Aorta (tissue), 5 donors: ENCODE results near the gene LDLRAD2. TPM values are rescaled to one million over a fixed set of nuclear protein-coding genes. Genes with fewer than 3 reads are reported as not detected.
A peak's percentile ranks its signal among the peaks of the same experiment; 100 is the strongest.
"Not testable (repeated sequence)": the region's sequence is repeated elsewhere in the genome, so short reads cannot be mapped to it uniquely, and the experiment has no call there.

Source experiments
- ATAC-seq: fragments of 200-7000 bp; cut with Tn5 transposase; one replicate; pipeline ENCODE4 v1.9.1; 2022; ENCODE audit warnings: moderate library complexity; ENCODE audit not compliant: low FRiP score
- DNase-seq, 2 donors: peaks; one replicate each; pipeline ENCODE4 v3.0.0-alpha.2; 2020
- H3K27ac ChIP-seq, 2 donors: one replicate each; pipeline ENCODE4 v1.5.1; 2013; ENCODE audit warnings: low read length in 2 of 2, mild to moderate bottlenecking in 2 of 2, moderate library complexity in 2 of 2, control low read depth in 1 of 2, inconsistent platforms in 1 of 2, low read depth in 1 of 2
- H3K27me3 ChIP-seq, 2 donors: one replicate each; pipeline ENCODE4 v1.6.1; 2013; ENCODE audit warnings: control low read depth in 1 of 2, low read length in 1 of 2, mild to moderate bottlenecking in 1 of 2, moderate library complexity in 1 of 2; ENCODE audit not compliant: insufficient read depth in 2 of 2, control insufficient read depth in 1 of 2
- H3K36me3 ChIP-seq, 2 donors: one replicate each; pipeline ENCODE4 v1.6.1; 2013; ENCODE audit warnings: control low read depth in 1 of 2, low read length in 1 of 2, mild to moderate bottlenecking in 1 of 2; ENCODE audit not compliant: insufficient read depth in 2 of 2, control insufficient read depth in 1 of 2
- H3K4me1 ChIP-seq, 2 donors: one replicate each; pipeline ENCODE4 v1.6.1; 2013; ENCODE audit warnings: low read length in 2 of 2, control low read depth in 1 of 2, mild to moderate bottlenecking in 1 of 2, moderate library complexity in 1 of 2; ENCODE audit not compliant: insufficient read depth in 2 of 2, control insufficient read depth in 1 of 2
- H3K4me3 ChIP-seq, 2 donors: one replicate each; pipeline ENCODE4 v1.5.1; 2013; ENCODE audit warnings: low read length in 2 of 2, control low read depth in 1 of 2, mild to moderate bottlenecking in 1 of 2
- H3K9me3 ChIP-seq: one replicate; pipeline ENCODE4 v1.6.1; 2013; ENCODE audit warnings: mild to moderate bottlenecking, low read length; ENCODE audit not compliant: control insufficient read depth
- WGBS, 2 donors: extraction: QIAGEN DNeasy Blood & Tissue Kit; methylation state at CpG; one replicate each; pipeline ENCODE4 v1.1.7; 2013; 5-methylcytosine and 5-hydroxymethylcytosine counted together
- intact Hi-C, 2 donors: fragments of 100-400 bp; cut with DNase I; formaldehyde crosslinking; loops; one replicate each; pipeline versions ENCODE4 v1.14.2 to v1.15.0; 2022
- long read RNA-seq, 2 donors: library from polyadenylated mRNA; unstranded; transcript quantifications; one replicate each; pipeline ENCODE4 v2.0.0, GENCODE V29; 2020 to 2021
- polyA plus RNA-seq, 2 donors: library from polyadenylated mRNA; stranded (reverse); fragments of 200-250 nt; gene quantifications; one replicate each; pipeline ENCODE4 v1.2.3, GENCODE V29; 2013
- total RNA-seq, 2 donors: library from RNA; stranded (reverse); fragmentation: NEBNext Ultra II Directional; extraction: Animal tissue kit (Norgen Biotek cat#: 25700); gene quantifications; one replicate each; pipeline ENCODE4 v1.2.1, GENCODE V29; 2021
- donor health status: healthy with polysubstance abuse.
- donor health status: Bipolar disorder and iron deficiency.
- donor health status: DM: no; HTN: no; CAD: no.
- donor health status: DM: no; HTN: no; CAD: no.
- donor health status: DM: yes; HTN: yes; CAD: no.

Gene LDLRAD2, protein sequence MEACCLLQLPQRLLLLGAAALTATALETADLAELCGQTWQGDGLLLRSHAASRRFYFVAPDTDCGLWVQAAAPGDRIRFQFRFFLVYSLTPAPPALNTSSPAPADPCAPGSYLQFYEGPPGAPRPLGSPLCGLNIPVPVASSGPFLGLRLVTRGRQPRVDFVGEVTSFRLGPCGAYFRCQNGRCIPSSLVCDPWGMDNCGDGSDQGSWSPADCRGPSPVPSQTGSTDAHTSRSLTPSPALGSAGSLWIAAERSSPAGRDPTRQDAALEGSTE
- total RNA-seq (under 1 TPM; 0.15 to 0.42 TPM), polyA plus RNA-seq (1 to 10 TPM; 1.8 to 9.0 TPM)
- long read RNA-seq, donor 1, partial matches to known transcripts, result 0 of 4 reads
- long read RNA-seq, donor 1, other reads (novel, unspliced or antisense), result 4 of 4 reads
- long read RNA-seq, donor 2, partial matches to known transcripts, result 0 of 9 reads
- long read RNA-seq, donor 2, other reads (novel, unspliced or antisense), result 9 of 9 reads

DNA sequence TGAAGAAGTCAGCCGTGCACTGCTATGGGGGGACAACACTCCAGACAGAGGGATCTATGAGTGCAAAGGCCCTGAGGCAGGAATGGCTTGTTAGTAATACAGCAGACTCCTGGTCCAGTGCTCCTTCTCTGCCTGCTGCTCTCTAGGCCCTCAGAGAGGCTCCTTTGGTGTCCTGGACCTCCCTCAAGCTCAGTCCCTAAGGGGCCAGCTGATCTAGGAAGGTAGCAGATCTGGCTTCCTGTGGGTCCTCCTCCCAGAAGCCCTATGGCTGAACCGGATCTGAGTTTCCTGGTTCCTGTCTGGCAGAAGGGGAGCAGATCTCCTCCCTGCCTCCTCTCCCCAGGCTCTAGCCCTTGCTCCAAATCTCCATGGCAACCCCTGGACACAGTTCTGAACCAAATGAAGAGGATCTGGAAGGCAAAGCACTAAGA is at the start of gene LDLRAD2:
LDLRAD2 (plus strand) TSS at position 391 of the 431 bp plus-strand sequence. CDS start 187 bp downstream, outside the sequence.
- 64 to 68% methylated on average over 2 of the region's 2 CpGs for WGBS, 2 donors
- no peak for ATAC-seq
- H3K4me3 ChIP-seq, result no peak within 1 kb of the TSS
- H3K4me1 ChIP-seq, result no peaks in the 10 kb centered on the region
- DNase-seq, result no peak
- H3K9me3 ChIP-seq, result no peaks in the 10 kb centered on the region
- intact Hi-C loops, result no loop called here
- H3K27me3 ChIP-seq, result no peaks in the 10 kb centered on the region
- H3K27ac ChIP-seq, result no peak within 1 kb of the TSS
- no peaks in the 10 kb centered on the region for H3K36me3 ChIP-seq

DNA sequence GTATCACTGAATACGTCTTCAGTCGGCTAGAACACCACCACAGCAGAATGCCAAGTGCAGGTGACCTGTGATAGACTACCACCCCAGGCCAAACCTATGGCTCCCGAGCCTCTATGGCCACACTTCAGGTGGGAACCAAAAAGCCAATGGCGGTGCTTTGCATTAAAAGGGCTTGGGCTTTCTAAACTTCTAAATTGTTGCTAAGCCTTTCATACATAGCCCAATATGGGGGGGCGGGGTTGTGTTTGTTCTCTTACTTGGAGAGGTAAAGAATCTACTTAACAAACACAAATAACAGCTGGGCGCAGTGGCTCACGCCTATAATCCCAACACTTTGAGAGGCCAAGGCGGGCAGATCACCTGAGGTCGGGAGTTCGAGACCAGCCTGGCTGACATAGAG is 48.8 kb upstream of the LDLRAD2 start:
- peaks cover 0 to 3% of the 10 kb centered on the region in 2 donors for H3K4me1 ChIP-seq
- no peak overlapping the region for H3K4me3 ChIP-seq
- DNase-seq (no peak), ATAC-seq (no peak)
- no peak overlapping the region for H3K27ac ChIP-seq
- intact Hi-C loops, result no loop called here
- H3K9me3 ChIP-seq, result no peaks in the 10 kb centered on the region
- H3K36me3 ChIP-seq, result no peaks in the 10 kb centered on the region
- 93 to 95% methylated on average over 10 of the region's 10 CpGs for WGBS, 2 donors
- H3K27me3 ChIP-seq, result no peaks in the 10 kb centered on the region

DNA sequence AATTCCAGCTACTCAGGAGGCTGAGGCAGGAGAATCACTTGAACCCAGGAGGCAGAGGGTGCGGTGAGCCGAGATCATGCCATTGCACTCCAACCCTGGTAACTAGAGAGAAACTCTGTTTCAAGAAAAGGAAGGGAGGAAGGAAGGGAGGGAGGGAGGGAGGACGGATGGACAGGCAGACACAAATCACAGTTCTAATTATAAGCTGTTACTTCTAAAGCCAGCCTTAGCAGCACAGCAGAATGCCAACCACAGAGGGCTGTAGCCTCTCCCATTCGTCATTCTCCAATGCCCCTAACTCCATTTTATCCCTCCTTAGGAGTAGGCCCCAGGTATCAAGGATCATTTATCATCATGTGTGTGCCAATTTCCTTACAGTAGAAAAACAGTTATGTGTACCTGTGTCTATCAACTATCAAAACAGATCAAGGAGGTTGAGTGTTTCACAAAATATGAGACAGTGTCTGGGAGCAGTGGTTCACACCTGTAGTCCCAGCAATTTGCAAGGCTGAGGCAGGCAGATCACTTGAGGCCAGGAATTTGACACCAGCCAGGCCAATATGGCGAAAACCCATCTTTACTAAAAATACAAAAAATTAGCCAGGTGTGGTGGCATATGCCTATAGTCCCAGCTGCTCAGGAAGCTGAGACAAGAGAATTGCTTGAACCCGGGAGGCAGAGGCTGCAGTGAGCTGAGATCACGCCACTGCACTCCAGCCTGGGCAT is 48.2 kb upstream of the LDLRAD2 start:
- Histone ChIP-seq H3K36me3 (no peaks in the 10 kb centered on the region), H3K27me3 (no peaks in the 10 kb centered on the region), H3K4me1 (peaks cover 0 to 3% of the 10 kb centered on the region in 2 donors), H3K9me3 (no peaks in the 10 kb centered on the region), H3K4me3 (no peak overlapping the region), H3K27ac (peak overlapping the region in 1 of 2 donors; percentile 64)
- WGBS, 2 donors, result 64% methylated on average over 7 of the region's 7 CpGs
- intact Hi-C loops, result no loop called here
- DNase-seq, result no peak
- ATAC-seq, result no peak

DNA sequence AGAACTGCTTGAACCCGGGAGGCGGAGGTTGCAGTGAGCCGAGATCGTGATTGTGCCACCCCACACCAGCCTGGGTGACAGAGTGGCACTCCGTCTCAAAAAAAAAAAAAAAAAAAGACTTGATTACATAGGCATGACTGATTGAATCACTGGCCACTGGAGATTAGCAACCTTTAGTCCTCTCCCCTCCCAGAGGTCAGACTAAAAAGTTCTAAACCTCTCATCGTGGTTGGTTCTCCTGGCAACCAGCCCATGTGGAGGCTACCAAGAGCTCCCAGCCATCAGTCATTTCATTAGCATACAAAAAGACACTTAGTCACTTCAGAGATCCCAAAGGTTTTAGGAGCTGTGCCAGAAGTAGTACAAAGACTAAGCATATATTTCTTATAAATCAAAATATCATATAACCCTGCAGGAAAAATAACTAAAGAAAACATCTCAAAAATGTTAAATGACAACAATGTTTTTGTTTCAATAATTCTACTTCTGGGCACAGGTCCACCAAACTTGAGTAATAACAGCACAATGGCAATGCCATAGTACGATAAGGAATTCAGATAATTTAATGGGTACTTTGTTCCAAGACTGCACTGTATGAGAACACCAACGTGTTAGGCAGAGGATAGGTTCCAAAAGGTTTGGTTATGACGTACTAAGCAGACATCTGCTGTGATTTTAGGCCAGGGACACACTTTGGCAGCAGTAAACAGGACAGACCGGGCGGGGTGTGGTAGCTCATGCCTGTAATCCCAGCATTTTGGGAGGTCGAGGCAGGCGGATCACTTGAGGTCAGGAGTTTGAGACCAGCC is 47.2 kb upstream of the LDLRAD2 start:
- intact Hi-C loops, result no loop called here
- WGBS, 2 donors, result 6 to 13% methylated on average over 13 of the region's 13 CpGs
- ATAC-seq, result peak; percentile 76
- Histone ChIP-seq H3K4me3 (no peak overlapping the region), H3K27me3 (no peaks in the 10 kb centered on the region), H3K9me3 (no peaks in the 10 kb centered on the region), H3K27ac (peak overlapping the region in 1 of 2 donors; percentile 64), H3K36me3 (no peaks in the 10 kb centered on the region), H3K4me1 (no peaks in the 10 kb centered on the region)
- DNase-seq, result peak; percentile 82 to 85

DNA sequence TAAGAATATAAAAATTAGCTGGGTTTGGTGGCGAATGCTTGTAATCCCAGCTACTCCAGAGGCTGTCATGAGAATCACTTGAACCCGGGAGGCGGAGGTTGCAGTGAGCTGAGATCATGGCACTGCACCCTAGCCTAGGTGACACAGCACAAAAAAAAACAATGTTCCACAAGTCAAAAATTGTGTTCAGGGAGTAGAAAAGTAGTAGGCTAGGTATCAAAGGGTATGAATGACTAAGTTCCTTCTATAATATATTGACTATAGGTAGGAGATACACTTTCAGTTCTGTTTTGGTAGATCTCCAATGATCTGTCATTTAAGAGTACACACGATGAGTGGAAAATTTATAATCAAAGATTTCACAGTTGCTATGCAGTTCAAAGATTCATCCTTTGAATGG is 45.9 kb upstream of the LDLRAD2 start:
- intact Hi-C loops, result no loop called here
- DNase-seq, result no peak
- ATAC-seq, result no peak
- Histone ChIP-seq H3K4me3 (no peak overlapping the region), H3K27ac (no peak overlapping the region), H3K9me3 (no peaks in the 10 kb centered on the region), H3K36me3 (no peaks in the 10 kb centered on the region), H3K27me3 (no peaks in the 10 kb centered on the region), H3K4me1 (no peaks in the 10 kb centered on the region)
- 83 to 92% methylated on average over 4 of the region's 4 CpGs for WGBS, 2 donors

DNA sequence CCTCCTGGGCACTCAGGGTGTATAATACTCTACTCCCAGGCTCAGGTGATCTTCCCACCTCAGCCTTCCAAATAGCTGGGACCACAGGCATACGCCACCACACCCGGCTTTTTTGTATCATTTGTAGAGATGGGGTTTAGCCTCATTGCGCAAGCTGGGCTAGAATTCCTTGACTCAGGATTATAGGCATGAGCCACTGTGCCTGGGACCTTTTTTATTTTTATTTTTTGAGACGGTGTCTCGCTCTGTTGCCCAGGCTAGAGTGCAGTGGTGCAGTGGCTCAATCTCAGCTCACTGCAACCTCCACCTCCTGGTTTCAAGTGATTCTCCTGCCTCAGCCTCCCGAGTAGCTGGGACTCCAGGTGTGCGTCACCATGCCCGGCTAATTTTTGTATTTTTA is 45.0 kb upstream of the LDLRAD2 start:
- intact Hi-C loops, H3K4me1 ChIP-seq, H3K36me3 ChIP-seq, DNase-seq, ATAC-seq, H3K4me3 ChIP-seq, H3K9me3 ChIP-seq, H3K27me3 ChIP-seq, H3K27ac ChIP-seq: not testable (repeated sequence)
- 94 to 97% methylated on average over 8 of the region's 8 CpGs for WGBS, 2 donors

DNA sequence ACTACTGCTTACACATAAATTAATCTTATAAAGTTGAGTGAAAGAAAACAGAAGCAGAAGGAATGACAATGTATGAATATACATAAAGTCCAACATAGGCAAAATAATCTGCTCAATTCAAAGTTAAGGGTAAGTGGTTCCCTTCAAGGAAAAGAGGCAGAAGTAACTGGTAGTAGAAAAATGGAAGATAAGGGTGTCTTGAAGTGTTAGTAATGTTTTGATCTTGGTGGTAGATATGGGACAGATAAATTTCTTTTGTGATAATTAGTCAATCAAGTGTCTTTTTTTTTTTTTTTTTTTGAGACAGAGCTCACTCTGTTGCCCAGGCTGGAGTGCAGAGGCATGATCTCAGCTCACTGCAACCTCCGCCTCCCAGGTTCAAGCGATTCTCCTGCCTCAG is 41.9 kb upstream of the LDLRAD2 start:
- Histone ChIP-seq H3K9me3 (no peaks in the 10 kb centered on the region), H3K27me3 (no peaks in the 10 kb centered on the region), H3K4me3 (no peak overlapping the region), H3K4me1 (no peaks in the 10 kb centered on the region), H3K27ac (no peak overlapping the region), H3K36me3 (no peaks in the 10 kb centered on the region)
- no peak for DNase-seq
- 91 to 96% methylated on average over 2 of the region's 2 CpGs for WGBS, 2 donors
- ATAC-seq, result no peak
- intact Hi-C loops, result no loop called here

DNA sequence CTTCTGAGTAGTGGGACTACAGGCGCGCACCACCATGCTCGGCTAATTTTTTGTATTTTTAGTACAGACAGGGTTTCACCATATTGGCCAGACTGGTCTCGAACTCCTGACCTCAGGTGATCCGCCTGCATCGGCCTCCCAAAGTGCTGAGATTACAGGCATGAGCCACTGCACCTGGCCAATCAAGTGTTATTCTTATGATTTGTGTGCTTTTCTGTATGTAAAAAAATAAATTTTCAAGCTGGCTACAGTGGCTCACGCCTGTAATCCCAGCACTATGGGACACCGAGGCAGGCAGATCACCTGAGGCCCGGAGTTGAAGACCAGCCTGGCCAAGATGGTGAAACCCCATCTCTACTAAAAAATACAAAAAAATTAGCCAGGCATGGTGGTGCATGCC is 41.5 kb upstream of the LDLRAD2 start:
- H3K27ac ChIP-seq, H3K9me3 ChIP-seq, H3K27me3 ChIP-seq, H3K36me3 ChIP-seq, ATAC-seq, H3K4me1 ChIP-seq, intact Hi-C loops, H3K4me3 ChIP-seq, DNase-seq: not testable (repeated sequence)
- 90 to 95% methylated on average over 9 of the region's 9 CpGs for WGBS, 2 donors
